Lung (tissue), 12 donors: ENCODE measurements around the gene NBEAL1. TPM values are rescaled to one million over a fixed set of nuclear protein-coding genes. Genes with fewer than 3 reads are reported as not detected.

Experiments used
- ATAC-seq: fragments of 200-7000 bp; cut with Tn5 transposase; one replicate; pipeline ENCODE4 v1.9.1; 2020; ENCODE audit warnings: moderate number of reproducible peaks; ENCODE audit not compliant: insufficient read depth, low FRiP score
- DNase-seq, 3 donors: peaks; one replicate each; pipeline ENCODE4 v3.0.0-alpha.2; 2013 to 2017
- H3K27ac ChIP-seq, 2 donors: one replicate each; pipeline ENCODE4 v1.5.1; 2013; ENCODE audit warnings: mild to moderate bottlenecking in 2 of 2, moderate library complexity in 2 of 2, control low read depth in 1 of 2, inconsistent platforms in 1 of 2, low read depth in 1 of 2, low read length in 1 of 2
- H3K27me3 ChIP-seq, 3 donors: one replicate each; pipeline ENCODE4 v1.5.1; 2013; ENCODE audit warnings: low read length in 2 of 3; ENCODE audit not compliant: control insufficient read depth in 3 of 3, insufficient read depth in 3 of 3
- H3K36me3 ChIP-seq, 4 donors: one replicate each; pipeline ENCODE4 v1.5.1; 2013; ENCODE audit warnings: low read length in 4 of 4, mild to moderate bottlenecking in 1 of 4, moderate library complexity in 1 of 4; ENCODE audit not compliant: control insufficient read depth in 4 of 4, insufficient read depth in 4 of 4
- H3K4me1 ChIP-seq, 5 donors: one replicate each; pipeline ENCODE4 v1.5.1; 2013; ENCODE audit warnings: low read length in 5 of 5, mild to moderate bottlenecking in 2 of 5, moderate library complexity in 1 of 5; ENCODE audit not compliant: control insufficient read depth in 5 of 5, insufficient read depth in 5 of 5
- H3K4me3 ChIP-seq: one replicate; pipeline ENCODE4 v1.5.1; 2013; ENCODE audit warnings: mild to moderate bottlenecking, control low read depth, moderate library complexity
- H3K9ac ChIP-seq, 2 donors: one replicate each; pipeline ENCODE4 v1.5.1; 2013; ENCODE audit warnings: low read length in 2 of 2, control low read depth in 1 of 2; ENCODE audit not compliant: insufficient read depth in 1 of 2
- H3K9me3 ChIP-seq, 4 donors: one replicate each; pipeline ENCODE4 v1.5.1; 2013; ENCODE audit warnings: low read length in 3 of 4, mild to moderate bottlenecking in 1 of 4, moderate library complexity in 1 of 4; ENCODE audit not compliant: control insufficient read depth in 4 of 4, insufficient read depth in 3 of 4
- CTCF ChIP-seq: IDR thresholded peaks from 2 replicates; pipeline ENCODE4 v1.5.1; 2012; ENCODE audit warnings: mild to moderate bottlenecking; ENCODE audit errors: control extremely low read depth, extremely low read depth
- WGBS, 2 donors: extraction: QIAGEN DNeasy Blood & Tissue Kit; methylation state at CpG; one replicate each; pipeline ENCODE4 v1.1.7; 2013; 5-methylcytosine and 5-hydroxymethylcytosine counted together
- polyA plus RNA-seq, 2 donors: library from polyadenylated mRNA; stranded (reverse); fragments of 200-250 nt; gene quantifications; one replicate each; pipeline ENCODE4 v1.2.1, GENCODE V29; 2013
- total RNA-seq, 2 donors: library from RNA; depleted of rRNA in 1 of 2; stranded (reverse); fragments of >200 nt in 1 of 2; gene quantifications; one replicate each; pipeline ENCODE4 v1.2.1, GENCODE V29; 2014 to 2021
- donor health status: control.
- donor health status: control.
- donor health status: Bipolar disorder and iron deficiency.
- donor health status: healthy.
- donor health status: DM: yes; HTN: yes; CAD: no.

The NBEAL1 gene
- total and polyA plus RNA-seq, 4 donors: 5.9 to 138 (median 25.3) TPM

- Histone ChIP-seq H3K27ac (no peak overlapping the region), H3K27me3 (no peaks in the 10 kb centered on the region), H3K36me3 (no peaks in the 10 kb centered on the region), H3K9me3 (no peaks in the 10 kb centered on the region), H3K4me3 (no peak overlapping the region), H3K4me1 (peaks cover 0 to 13% (median 0%) of the 10 kb centered on the region in 5 donors), H3K9ac (no peak overlapping the region)
- ATAC-seq (no peak), DNase-seq (no peak)
- no peak for TF ChIP-seq CTCF
Observed at GRCh38 chr2:203025592-203025991, 10.9 kb downstream of the NBEAL1 start.

GRCh38 chr2:203030545-203030944 is 15.9 kb downstream of the NBEAL1 start:
- Histone ChIP-seq H3K27me3 (no peaks in the 10 kb centered on the region), H3K4me1 (peaks cover 0 to 6% (median 0%) of the 10 kb centered on the region in 5 donors), H3K9me3 (no peaks in the 10 kb centered on the region), H3K36me3 (no peaks in the 10 kb centered on the region), H3K4me3 (no peak overlapping the region), H3K27ac (no peak overlapping the region), H3K9ac (no peak overlapping the region)
- TF ChIP-seq CTCF: no peak
- DNase-seq: no peak
- 73 to 85% methylated on average over 2 of the region's 2 CpGs for WGBS, 2 donors
- ATAC-seq: no peak

- TF ChIP-seq CTCF: no peak
- Histone ChIP-seq H3K4me3 (no peak overlapping the region), H3K27me3 (no peaks in the 10 kb centered on the region), H3K36me3 (no peaks in the 10 kb centered on the region), H3K4me1 (peaks cover 0 to 8% (median 0%) of the 10 kb centered on the region in 5 donors), H3K9ac (no peak overlapping the region), H3K9me3 (no peaks in the 10 kb centered on the region), H3K27ac (no peak overlapping the region)
- DNase-seq: no peak
- ATAC-seq: no peak
- WGBS, 2 donors: 71 to 80% methylated on average over 5 of the region's 5 CpGs
Observed at GRCh38 chr2:203030991-203031390, 16.3 kb downstream of the NBEAL1 start.

GRCh38 chr2:203033395-203033794 is 18.7 kb downstream of the NBEAL1 start:
- H3K9me3 ChIP-seq: no peaks in the 10 kb centered on the region
- H3K4me3 ChIP-seq: no peak overlapping the region
- H3K27ac ChIP-seq: no peak overlapping the region
- peaks cover 0 to 8% (median 3%) of the 10 kb centered on the region in 5 donors for H3K4me1 ChIP-seq
- H3K36me3 ChIP-seq: no peaks in the 10 kb centered on the region
- TF ChIP-seq CTCF: no peak
- H3K27me3 ChIP-seq: no peaks in the 10 kb centered on the region
- ATAC-seq (no peak), DNase-seq (no peak)
- no peak overlapping the region for H3K9ac ChIP-seq
